Heart left ventricle (tissue), 13 donors: ENCODE results near the gene HDAC4.

Experiments used
- POLR2A ChIP-seq, 2 donors: fragments of 450-650 bp; IDR thresholded peaks; one replicate each; pipeline ENCODE4 v1.6.1; 2017; ENCODE audit warnings: antibody characterized with exemption in 2 of 2, mild to moderate bottlenecking in 2 of 2, moderate library complexity in 2 of 2
- TF ChIP-seq, protein P1 (sequence below), 12 donors: fragments of 200-600 bp; sonication (generic) in 4 of 12; IDR thresholded peaks; one replicate each; pipeline versions ENCODE4 v1.5.0 to v1.8.0; 2018 to 2022; ENCODE audit warnings: antibody characterized with exemption in 12 of 12, mild to moderate bottlenecking in 5 of 12
- donor health status: ischemic (EF 13 %, LVEDD 7.1; RV severe dilation, severe dysfunction).
- donor health status: DM: no; HTN: yes; CAD: no.
- donor health status: DM: no; HTN: no; CAD: no.
- donor health status: ischemic (EF 25% LVEDD 6.9; RV normal size, moderate dysfunction).
- donor health status: ischemic (EF 25% LVEDD 5.7; RV mildly dilated, moderate dysfunction).
- donor health status: ischemic (EF 35%, LVEDD 5.7; RV mildly dilated, moderate dysfunction).
- donor health status: nonischemic (EF 11% LVEDD 7.7; RV severe dilation, severe dysfunction).
- donor health status: DM: yes; HTN: yes; CAD: no.
- donor health status: PGD.
- donor health status: ischemic (EF 29% LVEDD 5.4; RV normal size, mild dysfunction).
- donor health status: nonischemic (EF 23%, LVEDD 6.1; RV moderate dilation, normal function).

DNA sequence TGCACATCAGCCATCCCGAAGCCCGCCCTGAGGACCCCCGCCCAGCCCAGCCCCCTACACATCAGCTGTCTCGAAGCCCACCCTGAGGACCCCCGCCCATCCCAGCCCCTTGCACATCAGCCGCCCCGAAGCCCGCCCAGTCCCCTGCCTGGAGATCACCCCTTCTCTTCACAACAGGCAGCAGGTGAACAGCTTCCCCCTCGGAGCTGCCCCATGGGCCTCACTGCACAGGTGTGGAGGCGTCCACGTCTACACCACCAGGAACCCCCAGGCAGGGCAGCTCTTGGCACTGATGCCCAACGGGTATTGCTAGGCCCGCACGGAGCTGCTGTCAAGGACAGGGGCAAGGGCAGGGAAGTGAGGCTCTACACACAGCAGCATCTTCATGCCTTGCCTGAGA lies 137.6 kb downstream of the HDAC4 start:
- TF ChIP-seq POLR2A (IDR thresholded peaks at IDR 0.05): no peak
- TF ChIP-seq, protein P1, sequence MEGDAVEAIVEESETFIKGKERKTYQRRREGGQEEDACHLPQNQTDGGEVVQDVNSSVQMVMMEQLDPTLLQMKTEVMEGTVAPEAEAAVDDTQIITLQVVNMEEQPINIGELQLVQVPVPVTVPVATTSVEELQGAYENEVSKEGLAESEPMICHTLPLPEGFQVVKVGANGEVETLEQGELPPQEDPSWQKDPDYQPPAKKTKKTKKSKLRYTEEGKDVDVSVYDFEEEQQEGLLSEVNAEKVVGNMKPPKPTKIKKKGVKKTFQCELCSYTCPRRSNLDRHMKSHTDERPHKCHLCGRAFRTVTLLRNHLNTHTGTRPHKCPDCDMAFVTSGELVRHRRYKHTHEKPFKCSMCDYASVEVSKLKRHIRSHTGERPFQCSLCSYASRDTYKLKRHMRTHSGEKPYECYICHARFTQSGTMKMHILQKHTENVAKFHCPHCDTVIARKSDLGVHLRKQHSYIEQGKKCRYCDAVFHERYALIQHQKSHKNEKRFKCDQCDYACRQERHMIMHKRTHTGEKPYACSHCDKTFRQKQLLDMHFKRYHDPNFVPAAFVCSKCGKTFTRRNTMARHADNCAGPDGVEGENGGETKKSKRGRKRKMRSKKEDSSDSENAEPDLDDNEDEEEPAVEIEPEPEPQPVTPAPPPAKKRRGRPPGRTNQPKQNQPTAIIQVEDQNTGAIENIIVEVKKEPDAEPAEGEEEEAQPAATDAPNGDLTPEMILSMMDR (IDR thresholded peaks at IDR 0.05): no peak
